IMR-90 (cell line): ENCODE measurements around the gene CTNNA2. TPM values are rescaled to one million over a fixed set of nuclear protein-coding genes. Genes with fewer than 3 reads are reported as not detected.

Source experiments
- ATAC-seq: fragments of 200-7000 bp; cut with Tn5 transposase; 2 replicates; pipeline ENCODE4 v1.9.1; 2020; ENCODE audit warnings: low read depth, mild to moderate bottlenecking, moderate library complexity
- BruUV-seq: library from RNA; stranded (reverse); fragments of 400-500 nt; replicated peaks from 2 replicates; lab custom pipeline; 2021; lab: Mats Ljungman, UMichigan
- CTCF ChIA-PET: fragments of 300-600 bp; formaldehyde crosslinking; extraction: SDS; loops from one replicate; lab custom pipeline; 2021; ENCODE audit warnings: antibody characterized with exemption; lab: Yijun Ruan, JAX
- POLR2A ChIA-PET: fragments of 300-600 bp; sonication (Branson Sonifier 250); formaldehyde crosslinking; loops from one replicate; lab custom pipeline; 2022; ENCODE audit warnings: antibody characterized with exemption; ENCODE audit not compliant: unreplicated experiment; lab: Charles Lee
- DNase-seq: peaks from one replicate; pipeline ENCODE4 v3.0.0; 2013
- H2AFZ ChIP-seq: replicated peaks from 2 replicates; pipeline ENCODE3; 2013; ENCODE audit warnings: low read length, mild to moderate bottlenecking; ENCODE audit not compliant: poor library complexity
- H2AK5ac ChIP-seq: 2 replicates; pipeline ENCODE4 v1.6.1; 2013; ENCODE audit warnings: low read depth, low read length, inconsistent platforms
- H2AK9ac ChIP-seq: replicated peaks from 2 replicates; pipeline ENCODE3; 2013; ENCODE audit warnings: mild to moderate bottlenecking, low read depth, low read length, moderate library complexity; ENCODE audit not compliant: poor library complexity
- H2BK120ac ChIP-seq: 2 replicates; pipeline ENCODE4 v1.6.1; 2013; ENCODE audit warnings: low read depth, low read length, inconsistent platforms
- H2BK15ac ChIP-seq: 3 replicates; pipeline ENCODE4 v1.6.1; 2013; ENCODE audit warnings: low read depth, low read length, inconsistent platforms
- H2BK20ac ChIP-seq: 2 replicates; pipeline ENCODE4 v1.6.1; 2013; ENCODE audit warnings: low read depth, mild to moderate bottlenecking, inconsistent platforms, low read length, moderate library complexity
- H2BK5ac ChIP-seq: 2 replicates; pipeline ENCODE4 v1.6.1; 2013; ENCODE audit warnings: mild to moderate bottlenecking, low read depth, low read length, inconsistent platforms; ENCODE audit not compliant: poor library complexity, severe bottlenecking
- H3K14ac ChIP-seq: replicated peaks from 2 replicates; pipeline ENCODE4 v1.6.1; 2013; ENCODE audit warnings: low read depth, low read length, inconsistent platforms
- H3K18ac ChIP-seq: 2 replicates; pipeline ENCODE4 v1.6.1; 2013; ENCODE audit warnings: low read depth, low read length, control low read depth
- H3K23ac ChIP-seq: 2 replicates; pipeline ENCODE4 v1.6.1; 2013; ENCODE audit warnings: low read depth, low read length, inconsistent platforms
- H3K27ac ChIP-seq: 2 replicates; pipeline ENCODE4 v1.5.1; 2013; ENCODE audit warnings: mild to moderate bottlenecking, control low read depth, low read length; ENCODE audit not compliant: insufficient read depth
- H3K27me3 ChIP-seq: 2 replicates; pipeline ENCODE4 v1.6.1; 2013; ENCODE audit warnings: low read length; ENCODE audit not compliant: control insufficient read depth, insufficient read depth
- H3K36me3 ChIP-seq: 2 replicates; pipeline ENCODE4 v1.6.1; 2013; ENCODE audit warnings: low read length, mixed read lengths; ENCODE audit not compliant: control insufficient read depth, insufficient read depth
- H3K4ac ChIP-seq: 2 replicates; pipeline ENCODE4 v1.6.1; 2013; ENCODE audit warnings: low read depth, low read length, inconsistent platforms
- H3K4me1 ChIP-seq: 2 replicates; pipeline ENCODE4 v1.6.1; 2013; ENCODE audit warnings: low read length, mixed read lengths; ENCODE audit not compliant: control insufficient read depth, insufficient read depth
- H3K4me2 ChIP-seq: 2 replicates; pipeline ENCODE4 v1.6.1; 2013; ENCODE audit warnings: low read depth, mild to moderate bottlenecking, control low read depth, low read length, moderate library complexity
- H3K4me3 ChIP-seq: 2 replicates; pipeline ENCODE4 v1.5.1; 2013; ENCODE audit warnings: low read depth, mild to moderate bottlenecking, control low read depth, low read length, moderate library complexity; ENCODE audit not compliant: insufficient read depth
- H3K56ac ChIP-seq: 2 replicates; pipeline ENCODE4 v1.6.1; 2013; ENCODE audit warnings: low read length, inconsistent platforms; ENCODE audit not compliant: insufficient read depth; ENCODE audit errors: extremely low read depth
- H3K79me1 ChIP-seq, 2 experiments: 2 replicates each; pipeline ENCODE4 v1.6.1; 2013; ENCODE audit warnings: low read length in 2 of 2, inconsistent platforms in 1 of 2, low read depth in 1 of 2
- H3K9ac ChIP-seq: 2 replicates; pipeline ENCODE4 v1.6.1; 2013; ENCODE audit warnings: low read depth, low read length, control low read depth
- H3K9me1 ChIP-seq: 2 replicates; pipeline ENCODE4 v1.6.1; 2013; ENCODE audit warnings: low read length, inconsistent platforms; ENCODE audit not compliant: insufficient read depth
- H3K9me3 ChIP-seq: 2 replicates; pipeline ENCODE4 v1.6.1; 2013; ENCODE audit warnings: low read length; ENCODE audit not compliant: control insufficient read depth, insufficient read depth
- H4K20me1 ChIP-seq: 2 replicates; pipeline ENCODE4 v1.6.1; 2013; ENCODE audit warnings: low read length, inconsistent platforms; ENCODE audit not compliant: insufficient read depth
- H4K5ac ChIP-seq: 2 replicates; pipeline ENCODE4 v1.6.1; 2013; ENCODE audit warnings: mild to moderate bottlenecking, low read depth, low read length, control low read depth
- H4K8ac ChIP-seq, 2 experiments: 2 replicates each; pipeline ENCODE4 v1.6.1; 2013; ENCODE audit warnings: low read depth in 2 of 2, low read length in 2 of 2, control low read depth in 1 of 2, inconsistent platforms in 1 of 2
- H4K91ac ChIP-seq: 2 replicates; pipeline ENCODE4 v1.6.1; 2013; ENCODE audit warnings: low read depth, low read length, inconsistent platforms; ENCODE audit not compliant: insufficient read depth
- BHLHE40 ChIP-seq: fragments of 150-350 bp; IDR thresholded peaks from 2 replicates; pipeline ENCODE4 v1.6.1; 2016; ENCODE audit warnings: mild to moderate bottlenecking, low read depth, low read length
- CEBPB ChIP-seq: IDR thresholded peaks from 2 replicates; pipeline ENCODE4 v1.6.1; 2012; ENCODE audit warnings: low read depth, low read length, improper control_type of control experiment
- CHD1 ChIP-seq: IDR thresholded peaks from 2 replicates; pipeline ENCODE4 v1.6.1; 2012; ENCODE audit warnings: low read depth, low read length, improper control_type of control experiment
- FOS ChIP-seq: fragments of 150-350 bp; IDR thresholded peaks from 2 replicates; pipeline ENCODE4 v1.6.1; 2016; ENCODE audit warnings: low read depth, low read length
- MAFK ChIP-seq: IDR thresholded peaks from 2 replicates; pipeline ENCODE4 v1.6.1; 2012; ENCODE audit warnings: low read depth, low read length, improper control_type of control experiment
- MAZ ChIP-seq: IDR thresholded peaks from 2 replicates; pipeline ENCODE4 v1.6.1; 2012; ENCODE audit warnings: low read depth, mild to moderate bottlenecking, low read length, improper control_type of control experiment, moderate library complexity, borderline replicate concordance
- MXI1 ChIP-seq: IDR thresholded peaks from 2 replicates; pipeline ENCODE4 v1.6.1; 2012; ENCODE audit warnings: low read depth, mild to moderate bottlenecking, low read length, moderate library complexity, borderline replicate concordance
- NFE2L2 ChIP-seq: fragments of 150-350 bp; IDR thresholded peaks from 2 replicates; pipeline ENCODE4 v1.6.1; 2016; ENCODE audit warnings: low read depth, mild to moderate bottlenecking, low read length
- POLR2A ChIP-seq: IDR thresholded peaks from 2 replicates; pipeline ENCODE4 v1.6.1; 2012; ENCODE audit warnings: mild to moderate bottlenecking, low read depth, low read length
- RAD21 ChIP-seq: IDR thresholded peaks from 2 replicates; pipeline ENCODE4 v1.6.1; 2012; ENCODE audit warnings: low read length, improper control_type of control experiment
- RCOR1 ChIP-seq: IDR thresholded peaks from 2 replicates; pipeline ENCODE4 v1.6.1; 2012; ENCODE audit warnings: mild to moderate bottlenecking, low read length, improper control_type of control experiment; ENCODE audit not compliant: insufficient replicate concordance
- RFX5 ChIP-seq: IDR thresholded peaks from 2 replicates; pipeline ENCODE4 v1.8.0; 2012; ENCODE audit warnings: low read depth, mild to moderate bottlenecking, low read length, moderate library complexity
- SMC3 ChIP-seq: fragments of 150-350 bp; IDR thresholded peaks from 2 replicates; pipeline ENCODE4 v1.6.1; 2016; ENCODE audit warnings: low read depth, mild to moderate bottlenecking, antibody characterized with exemption, low read length, moderate library complexity
- WGBS, 2 experiments: methylation state at CpG; one replicate each; pipeline versions ENCODE4 v1.1.5 to v1.1.7; 2013; ENCODE audit warnings: missing lambda C conversion rate in 2 of 2; ENCODE audit not compliant: insufficient read length in 1 of 2; ENCODE audit errors: extremely low coverage in 2 of 2; 5-methylcytosine and 5-hydroxymethylcytosine counted together
- dilution Hi-C: fragments of 300-500 bp; cut with HindIII; formaldehyde crosslinking; loops from one replicate; pipeline ENCODE4 v1.14.3; 2018; ENCODE audit warnings: low sequenced_read_pairs; ENCODE audit not compliant: unreplicated experiment
- in situ Hi-C: fragments of 300-500 bp; cut with MboI; formaldehyde crosslinking; loops from 3 replicates; pipeline ENCODE4 v1.14.3; 2019; ENCODE audit warnings: low sequenced_read_pairs, inconsistent platforms, mixed read lengths
- intact Hi-C: fragments of 100-400 bp; cut with micrococcal nuclease; formaldehyde crosslinking; loops from 2 replicates; pipeline ENCODE4 v1.10.0; 2022
- polyA plus RNA-seq, 3 experiments: library from polyadenylated mRNA; depleted of rRNA; stranded (reverse); fragments of >200 nt; gene quantifications; 2 replicates each; pipeline ENCODE4 v1.2.3, GENCODE V29; 2012; ENCODE audit warnings: low replicate concordance in 1 of 3
- total RNA-seq: library from RNA; depleted of rRNA; stranded (reverse); fragments of >200 nt; gene quantifications from 2 replicates; pipeline ENCODE4 v1.2.3, GENCODE V29; 2012
- TF ChIP-seq, protein P1 (sequence below): conservative IDR thresholded peaks from 2 replicates; pipeline ENCODE4 v1.5.1; 2012; ENCODE audit warnings: mild to moderate bottlenecking, low read depth, low read length, improper control_type of control experiment
- TF ChIP-seq, protein P2 (sequence below): fragments of 150-350 bp; IDR thresholded peaks from 2 replicates; pipeline ENCODE4 v1.6.1; 2016; ENCODE audit warnings: low read depth, mild to moderate bottlenecking, low read length, moderate library complexity, borderline replicate concordance
- TF ChIP-seq, protein P3 (sequence below): fragments of 150-350 bp; IDR thresholded peaks from 2 replicates; pipeline ENCODE4 v1.6.1; 2017; ENCODE audit warnings: mild to moderate bottlenecking, antibody characterized with exemption, low read length, low read depth

Gene CTNNA2
- total and polyA plus RNA-seq, 2 of the 4 experiments (the other 2 are of a cell fraction) = not detected

DNA sequence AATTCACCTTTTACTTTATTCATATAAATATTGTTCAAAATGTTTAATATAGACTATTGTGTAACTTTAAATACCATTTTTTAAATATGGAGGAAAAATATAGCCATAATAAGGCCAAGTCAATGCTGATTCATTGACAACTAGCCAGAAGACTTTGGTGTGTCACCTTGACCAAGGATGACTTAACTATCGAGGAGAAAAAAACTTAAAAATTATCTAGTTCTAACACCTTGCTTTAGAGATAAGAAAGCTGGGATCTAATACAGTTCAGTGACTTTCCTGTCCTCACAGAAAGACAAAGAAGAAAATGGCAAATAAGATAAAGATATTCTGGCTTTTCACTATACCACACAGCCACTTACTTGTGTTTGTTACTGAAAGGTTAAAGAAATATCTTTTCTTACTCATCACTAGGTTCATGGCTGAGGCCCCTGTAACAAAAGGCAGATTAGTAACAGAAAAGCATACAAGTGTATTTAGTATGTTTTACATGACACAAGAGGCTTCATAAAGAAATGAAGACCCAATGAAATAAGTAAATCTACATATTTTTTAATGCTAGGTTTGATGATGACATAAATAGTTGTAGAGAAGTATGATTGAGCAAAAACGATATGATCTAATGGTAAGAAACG lies 857.6 kb downstream of the CTNNA2 start:
- dilution Hi-C loops = no loop called here
- Histone ChIP-seq H3K23ac (no peak overlapping the region), H3K9me1 (no peaks in the 10 kb centered on the region), H3K36me3 (no peaks in the 10 kb centered on the region), H2AFZ (no peak overlapping the region), H4K8ac (no peak overlapping the region), H2BK15ac (no peak overlapping the region), H4K20me1 (no peaks in the 10 kb centered on the region), H4K91ac (no peak overlapping the region), H2AK9ac (no peak overlapping the region), H2BK20ac (no peak overlapping the region), H3K4me3 (no peak overlapping the region), H3K56ac (no peak overlapping the region), H3K9ac (no peak overlapping the region), H3K9me3 (no peaks in the 10 kb centered on the region), H3K79me1 (no peaks in the 10 kb centered on the region), H2BK5ac (no peak overlapping the region), H3K4me1 (no peaks in the 10 kb centered on the region), H2BK120ac (no peak overlapping the region), H3K4me2 (no peak overlapping the region), H4K5ac (no peak overlapping the region), H3K14ac (no peak overlapping the region), H3K4ac (no peak overlapping the region), H3K27me3 (no peaks in the 10 kb centered on the region), H3K27ac (no peak overlapping the region), H2AK5ac (no peak overlapping the region), H3K18ac (no peak overlapping the region)
- ATAC-seq = no peak
- in situ Hi-C loops = no loop called here
- DNase-seq = no peak
- ChIA-PET CTCF (no interaction called here), POLR2A (no interaction called here)
- intact Hi-C loops = no loop called here
- no peak for TF ChIP-seq POLR2A
- no peak for TF ChIP-seq RCOR1
- TF ChIP-seq, protein P1, sequence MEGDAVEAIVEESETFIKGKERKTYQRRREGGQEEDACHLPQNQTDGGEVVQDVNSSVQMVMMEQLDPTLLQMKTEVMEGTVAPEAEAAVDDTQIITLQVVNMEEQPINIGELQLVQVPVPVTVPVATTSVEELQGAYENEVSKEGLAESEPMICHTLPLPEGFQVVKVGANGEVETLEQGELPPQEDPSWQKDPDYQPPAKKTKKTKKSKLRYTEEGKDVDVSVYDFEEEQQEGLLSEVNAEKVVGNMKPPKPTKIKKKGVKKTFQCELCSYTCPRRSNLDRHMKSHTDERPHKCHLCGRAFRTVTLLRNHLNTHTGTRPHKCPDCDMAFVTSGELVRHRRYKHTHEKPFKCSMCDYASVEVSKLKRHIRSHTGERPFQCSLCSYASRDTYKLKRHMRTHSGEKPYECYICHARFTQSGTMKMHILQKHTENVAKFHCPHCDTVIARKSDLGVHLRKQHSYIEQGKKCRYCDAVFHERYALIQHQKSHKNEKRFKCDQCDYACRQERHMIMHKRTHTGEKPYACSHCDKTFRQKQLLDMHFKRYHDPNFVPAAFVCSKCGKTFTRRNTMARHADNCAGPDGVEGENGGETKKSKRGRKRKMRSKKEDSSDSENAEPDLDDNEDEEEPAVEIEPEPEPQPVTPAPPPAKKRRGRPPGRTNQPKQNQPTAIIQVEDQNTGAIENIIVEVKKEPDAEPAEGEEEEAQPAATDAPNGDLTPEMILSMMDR = no peak
- TF ChIP-seq, protein P2, sequence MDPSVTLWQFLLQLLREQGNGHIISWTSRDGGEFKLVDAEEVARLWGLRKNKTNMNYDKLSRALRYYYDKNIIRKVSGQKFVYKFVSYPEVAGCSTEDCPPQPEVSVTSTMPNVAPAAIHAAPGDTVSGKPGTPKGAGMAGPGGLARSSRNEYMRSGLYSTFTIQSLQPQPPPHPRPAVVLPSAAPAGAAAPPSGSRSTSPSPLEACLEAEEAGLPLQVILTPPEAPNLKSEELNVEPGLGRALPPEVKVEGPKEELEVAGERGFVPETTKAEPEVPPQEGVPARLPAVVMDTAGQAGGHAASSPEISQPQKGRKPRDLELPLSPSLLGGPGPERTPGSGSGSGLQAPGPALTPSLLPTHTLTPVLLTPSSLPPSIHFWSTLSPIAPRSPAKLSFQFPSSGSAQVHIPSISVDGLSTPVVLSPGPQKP = no peak
- TF ChIP-seq CHD1 = no peak
- TF ChIP-seq SMC3 = no peak
- no peak for TF ChIP-seq FOS
- no peak for TF ChIP-seq CEBPB
- TF ChIP-seq MAFK = no peak
- TF ChIP-seq RAD21 = no peak
- TF ChIP-seq, protein P3, sequence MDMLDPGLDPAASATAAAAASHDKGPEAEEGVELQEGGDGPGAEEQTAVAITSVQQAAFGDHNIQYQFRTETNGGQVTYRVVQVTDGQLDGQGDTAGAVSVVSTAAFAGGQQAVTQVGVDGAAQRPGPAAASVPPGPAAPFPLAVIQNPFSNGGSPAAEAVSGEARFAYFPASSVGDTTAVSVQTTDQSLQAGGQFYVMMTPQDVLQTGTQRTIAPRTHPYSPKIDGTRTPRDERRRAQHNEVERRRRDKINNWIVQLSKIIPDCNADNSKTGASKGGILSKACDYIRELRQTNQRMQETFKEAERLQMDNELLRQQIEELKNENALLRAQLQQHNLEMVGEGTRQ = no peak
- no peak for TF ChIP-seq MXI1
- TF ChIP-seq MAZ = no peak
- TF ChIP-seq RFX5 = no peak
- no peak for TF ChIP-seq BHLHE40
- no peak for TF ChIP-seq NFE2L2
- WGBS, 2 experiments = no CpG with 5 or more reads among the region's 3 CpGs
- BruUV-seq = no TSS peak
